ENCODE measurements around the gene ENG.

- no peak for TF ChIP-seq POLR2AphosphoS5 (IDR thresholded peaks at IDR 0.05; ENCODE audit: low read depth, low read length)
- no peak for TF ChIP-seq POLR2A (IDR thresholded peaks at IDR 0.05; ENCODE audit: low read depth, low read length)
These were observed 18.1 kb upstream of the ENG start for GRCh38 chr9:127872369-127873222.
